MM.1S (cell line): ENCODE data around the gene CHPF2.

Source experiments
- DNase-seq: peaks from one replicate; pipeline ENCODE4 v3.0.0-alpha.2; 2015
- H2AFZ ChIP-seq: fragments of 300-600 bp; sonication (generic); 2 replicates; pipeline ENCODE4 v1.6.0; 2016; ENCODE audit warnings: antibody characterized with exemption, low read length
- H3F3A ChIP-seq: fragments of 300-600 bp; sonication (generic); 2 replicates; pipeline ENCODE4 v1.6.1; 2016; ENCODE audit warnings: mild to moderate bottlenecking, antibody characterized with exemption, low read length, moderate library complexity, mixed read lengths; ENCODE audit not compliant: insufficient read depth
- H3K27ac ChIP-seq: fragments of 300-600 bp; sonication (generic); 2 replicates; pipeline ENCODE4 v1.5.1; 2016; ENCODE audit warnings: mild to moderate bottlenecking, low read length
- H3K27me3 ChIP-seq: fragments of 300-600 bp; sonication (generic); replicated peaks from 2 replicates; pipeline ENCODE4 v1.6.0; 2016; ENCODE audit warnings: low read length; ENCODE audit not compliant: insufficient read depth
- H3K36me3 ChIP-seq: fragments of 300-600 bp; sonication (generic); replicated peaks from 2 replicates; pipeline ENCODE4 v1.6.1; 2016; ENCODE audit warnings: mild to moderate bottlenecking, low read length, mixed read lengths; ENCODE audit not compliant: insufficient read depth
- H3K4me1 ChIP-seq: fragments of 300-600 bp; sonication (generic); 2 replicates; pipeline ENCODE4 v1.6.1; 2016; ENCODE audit warnings: low read length, mixed read lengths
- H3K4me2 ChIP-seq: fragments of 300-600 bp; sonication (generic); 2 replicates; pipeline ENCODE4 v1.6.0; 2016; ENCODE audit warnings: low read depth, low read length
- H3K4me3 ChIP-seq: fragments of 300-600 bp; sonication (generic); 2 replicates; pipeline ENCODE4 v1.5.1; 2016; ENCODE audit warnings: low read length, mixed read lengths
- H3K79me2 ChIP-seq: fragments of 300-600 bp; sonication (generic); 2 replicates; pipeline ENCODE4 v1.6.1; 2016; ENCODE audit warnings: mixed run types, low read length, mixed read lengths
- H3K9ac ChIP-seq: fragments of 300-600 bp; sonication (generic); 2 replicates; pipeline ENCODE4 v1.6.1; 2016; ENCODE audit warnings: low read length, mixed read lengths
- H3K9me2 ChIP-seq: fragments of 300-600 bp; sonication (generic); replicated peaks from 2 replicates; pipeline ENCODE4 v1.6.1; 2016; ENCODE audit warnings: mild to moderate bottlenecking, low read length, mixed read lengths; ENCODE audit not compliant: insufficient read depth
- H3K9me3 ChIP-seq: fragments of 300-600 bp; sonication (generic); replicated peaks from 2 replicates; pipeline ENCODE4 v1.6.1; 2016; ENCODE audit warnings: mild to moderate bottlenecking, low read length, mixed read lengths; ENCODE audit not compliant: insufficient read depth
- H4K20me1 ChIP-seq: fragments of 300-600 bp; sonication (generic); 2 replicates; pipeline ENCODE4 v1.6.1; 2016; ENCODE audit warnings: mild to moderate bottlenecking, low read length, moderate library complexity, mixed read lengths; ENCODE audit not compliant: insufficient read depth
- EZH2 ChIP-seq: fragments of 300-600 bp; sonication (generic); optimal IDR thresholded peaks from 2 replicates; pipeline ENCODE3; 2017; ENCODE audit warnings: low read depth, mild to moderate bottlenecking, antibody characterized with exemption, low read length, mixed read lengths
- EZH2phosphoT487 ChIP-seq: fragments of 300-600 bp; sonication (generic); IDR thresholded peaks from 2 replicates; pipeline ENCODE4 v1.6.1; 2018; ENCODE audit warnings: antibody characterized with exemption, low read length
- TF ChIP-seq, protein P1 (sequence below): fragments of 300-600 bp; sonication (generic); IDR thresholded peaks from 2 replicates; pipeline ENCODE4 v1.5.1; 2016; ENCODE audit warnings: antibody characterized with exemption, low read length, mixed read lengths

CHPF2 gene

DNA sequence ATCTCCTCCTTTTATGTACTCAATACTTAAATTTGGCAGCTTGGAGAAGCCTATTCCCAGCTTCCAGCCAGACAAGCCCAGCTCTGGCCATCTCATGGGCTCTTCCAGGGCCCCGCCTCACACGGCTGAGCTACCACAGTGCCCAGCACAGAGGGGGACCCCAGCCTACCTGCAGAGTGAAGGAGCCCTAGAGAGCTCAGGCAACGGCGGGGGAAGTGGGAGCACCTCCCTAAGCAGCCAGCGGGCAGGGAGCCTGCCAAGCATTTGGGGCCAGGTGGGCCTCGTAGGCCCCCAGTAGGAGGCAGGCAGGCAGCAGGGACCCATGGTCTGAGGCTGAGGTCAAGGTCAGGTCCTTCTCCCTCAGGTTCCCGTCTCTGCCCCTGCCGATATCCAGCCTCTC lies 45.3 kb downstream of the CHPF2 start:
- Histone ChIP-seq H3K9me2 (no peaks in the 10 kb centered on the region), H3K79me2 (no peaks in the 10 kb centered on the region), H3K27ac (no peak overlapping the region), H3F3A (no peaks in the 10 kb centered on the region), H3K9me3 (no peaks in the 10 kb centered on the region), H2AFZ (0 out of 2 replicates have a peak overlapping the region, but pooled peaks have one; percentile 35), H3K9ac (no peak overlapping the region), H3K27me3 (peaks cover 52% of the 10 kb centered on the region), H3K4me3 (no peak overlapping the region), H3K4me2 (peak overlapping the region; percentile 58; the same call in 1 of the 2 replicates), H3K4me1 (no peaks in the 10 kb centered on the region), H3K36me3 (no peaks in the 10 kb centered on the region), H4K20me1 (no peaks in the 10 kb centered on the region)
- no peak for DNase-seq
- no peak for TF ChIP-seq EZH2
- no peak for TF ChIP-seq EZH2phosphoT487
- TF ChIP-seq, protein P1, sequence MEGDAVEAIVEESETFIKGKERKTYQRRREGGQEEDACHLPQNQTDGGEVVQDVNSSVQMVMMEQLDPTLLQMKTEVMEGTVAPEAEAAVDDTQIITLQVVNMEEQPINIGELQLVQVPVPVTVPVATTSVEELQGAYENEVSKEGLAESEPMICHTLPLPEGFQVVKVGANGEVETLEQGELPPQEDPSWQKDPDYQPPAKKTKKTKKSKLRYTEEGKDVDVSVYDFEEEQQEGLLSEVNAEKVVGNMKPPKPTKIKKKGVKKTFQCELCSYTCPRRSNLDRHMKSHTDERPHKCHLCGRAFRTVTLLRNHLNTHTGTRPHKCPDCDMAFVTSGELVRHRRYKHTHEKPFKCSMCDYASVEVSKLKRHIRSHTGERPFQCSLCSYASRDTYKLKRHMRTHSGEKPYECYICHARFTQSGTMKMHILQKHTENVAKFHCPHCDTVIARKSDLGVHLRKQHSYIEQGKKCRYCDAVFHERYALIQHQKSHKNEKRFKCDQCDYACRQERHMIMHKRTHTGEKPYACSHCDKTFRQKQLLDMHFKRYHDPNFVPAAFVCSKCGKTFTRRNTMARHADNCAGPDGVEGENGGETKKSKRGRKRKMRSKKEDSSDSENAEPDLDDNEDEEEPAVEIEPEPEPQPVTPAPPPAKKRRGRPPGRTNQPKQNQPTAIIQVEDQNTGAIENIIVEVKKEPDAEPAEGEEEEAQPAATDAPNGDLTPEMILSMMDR, result no peak

DNA sequence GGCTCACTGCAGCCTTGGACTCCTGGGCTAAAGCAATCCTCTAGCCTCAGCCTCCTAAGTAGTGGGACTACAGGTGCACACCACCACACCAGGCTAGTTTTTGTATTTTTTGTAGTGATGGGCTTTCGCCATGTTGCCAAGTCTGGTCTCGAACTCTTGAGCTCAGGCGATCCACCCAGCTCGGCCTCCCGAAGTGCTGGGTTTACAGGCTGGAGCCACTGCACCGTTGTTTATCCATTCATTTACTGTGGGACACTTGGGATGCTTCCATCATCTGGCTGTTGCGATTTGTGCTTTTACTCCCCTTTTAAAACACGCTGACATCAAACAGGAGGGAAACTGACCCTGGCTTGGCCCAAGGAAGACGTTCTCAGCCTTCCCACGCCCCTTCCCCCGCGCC lies 46.7 kb downstream of the CHPF2 start:
- Histone ChIP-seq H3K4me2 (no peak overlapping the region), H3F3A (no peaks in the 10 kb centered on the region), H3K9ac (no peak overlapping the region), H3K36me3 (no peaks in the 10 kb centered on the region), H3K79me2 (no peaks in the 10 kb centered on the region), H3K9me3 (no peaks in the 10 kb centered on the region), H3K4me3 (no peak overlapping the region), H3K27me3 (peaks cover 59% of the 10 kb centered on the region), H2AFZ (no peak overlapping the region), H3K9me2 (no peaks in the 10 kb centered on the region), H4K20me1 (no peaks in the 10 kb centered on the region), H3K4me1 (no peaks in the 10 kb centered on the region), H3K27ac (no peak overlapping the region)
- no peak for TF ChIP-seq EZH2phosphoT487
- TF ChIP-seq, protein P1, result no peak
- no peak for TF ChIP-seq EZH2
- DNase-seq, result no peak

DNA sequence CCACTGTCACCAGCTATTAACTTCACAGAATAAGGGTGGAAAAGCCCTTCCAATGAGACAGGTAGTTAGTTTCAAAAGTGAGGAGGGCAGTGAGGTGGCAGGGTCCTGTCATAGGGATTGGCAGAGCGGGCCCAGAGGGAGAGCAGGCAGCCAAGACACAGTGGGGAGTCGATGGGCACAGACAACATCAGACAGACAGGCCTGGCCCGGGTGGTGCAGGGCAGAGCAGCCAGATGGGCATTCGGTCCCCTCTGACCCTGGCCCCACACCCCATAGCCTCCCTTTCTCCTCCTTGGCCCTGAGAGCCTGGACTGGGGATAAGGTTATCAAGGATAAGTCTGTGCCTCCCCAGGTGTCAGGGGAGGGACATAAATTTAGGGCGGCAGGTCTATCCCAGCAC lies 47.6 kb downstream of the CHPF2 start:
- no peak overlapping the region for H3K9ac ChIP-seq
- H3K9me3 ChIP-seq, result no peaks in the 10 kb centered on the region
- peaks cover 55% of the 10 kb centered on the region for H3K27me3 ChIP-seq

More for the DNA sequence above, 47.6 kb downstream of the CHPF2 start:
- no peak for DNase-seq
- TF ChIP-seq EZH2phosphoT487 (no peak), EZH2 (no peak)
- TF ChIP-seq, protein P1, result no peak
- no peaks in the 10 kb centered on the region for H4K20me1 ChIP-seq
- H3K9me2 ChIP-seq, result no peaks in the 10 kb centered on the region
- H3K27ac ChIP-seq, result no peak overlapping the region
- H3K4me2 ChIP-seq, result no peak overlapping the region
- no peaks in the 10 kb centered on the region for H3K4me1 ChIP-seq
- no peak overlapping the region for H2AFZ ChIP-seq
- H3K4me3 ChIP-seq, result no peak overlapping the region
- no peaks in the 10 kb centered on the region for H3K79me2 ChIP-seq
- no peaks in the 10 kb centered on the region for H3F3A ChIP-seq
- H3K36me3 ChIP-seq, result no peaks in the 10 kb centered on the region
